SK-N-SH (cell line): Measurements from ENCODE around the gene ELOA. TPM values are rescaled to one million over a fixed set of nuclear protein-coding genes. Genes with fewer than 3 reads are reported as not detected.

Source experiments
- CTCF ChIA-PET: fragments of 300-600, 350-600 bp; formaldehyde crosslinking; extraction: SDS; loops from one replicate; lab custom pipeline; 2021; lab: Yijun Ruan, JAX
- POLR2A ChIA-PET: fragments of 350-600 bp; sonication (Branson Sonifier 250); formaldehyde crosslinking; extraction: SDS; loops from one replicate; lab custom pipeline; 2020; ENCODE audit warnings: antibody characterized with exemption, inconsistent platforms; lab: Yijun Ruan, JAX
- DNase-seq: peaks from one replicate; pipeline ENCODE4 v3.0.0; 2012
- H2AFZ ChIP-seq: fragments of 200-600 bp; sonication (generic); 2 replicates; pipeline ENCODE4 v1.8.1; 2016; ENCODE audit warnings: antibody characterized with exemption, mild to moderate bottlenecking, low read depth
- H3F3A ChIP-seq: fragments of 200-600 bp; sonication (generic); replicated peaks from 2 replicates; pipeline ENCODE3; 2016; ENCODE audit warnings: antibody characterized with exemption, mild to moderate bottlenecking; ENCODE audit not compliant: insufficient read depth
- H3K27ac ChIP-seq, 2 experiments: fragments of 200-500 bp in 1 of 2; fragments of 200-600 bp in 1 of 2; sonication (Bioruptor generic) in 1 of 2; sonication (generic), shearing (Covaris generic) in 1 of 2; 2 replicates each; pipeline versions ENCODE4 v1.5.1 to v1.6.1; 2014 to 2016; ENCODE audit warnings: low read depth in 2 of 2, inconsistent platforms in 1 of 2, low read length in 1 of 2, mild to moderate bottlenecking in 1 of 2, mixed read lengths in 1 of 2
- H3K27me3 ChIP-seq: fragments of 200-600 bp; sonication (generic), shearing (Covaris generic); 2 replicates; pipeline ENCODE4 v1.6.1; 2016; ENCODE audit warnings: mixed run types; ENCODE audit not compliant: insufficient read depth
- H3K36me3 ChIP-seq, 2 experiments: fragments of 200-500 bp in 1 of 2; fragments of 200-600 bp in 1 of 2; sonication (Bioruptor generic) in 1 of 2; sonication (generic) in 1 of 2; replicated peaks in 1 of 2; 2 replicates each; pipeline versions ENCODE3 to v1.5.1; 2014 to 2016; ENCODE audit warnings: low read length in 1 of 2, mild to moderate bottlenecking in 1 of 2; ENCODE audit not compliant: insufficient read depth in 2 of 2, control insufficient read depth in 1 of 2
- H3K4me1 ChIP-seq, 2 experiments: fragments of 200-500 bp in 1 of 2; fragments of 200-600 bp in 1 of 2; sonication (Bioruptor generic) in 1 of 2; sonication (generic), shearing (Covaris generic) in 1 of 2; 2 replicates each; pipeline versions ENCODE4 v1.5.1 to v1.6.1; 2014 to 2016; ENCODE audit warnings: low read depth in 1 of 2, low read length in 1 of 2, mixed run types in 1 of 2; ENCODE audit not compliant: insufficient read depth in 2 of 2, control insufficient read depth in 1 of 2
- H3K4me2 ChIP-seq: fragments of 200-600 bp; sonication (generic), shearing (Covaris generic); 2 replicates; pipeline ENCODE4 v1.6.1; 2017; ENCODE audit warnings: mixed run types
- H3K4me3 ChIP-seq, 2 experiments: fragments of 200-500 bp in 1 of 2; fragments of 200-600 bp in 1 of 2; sonication (Bioruptor generic) in 1 of 2; sonication (generic), shearing (Covaris generic) in 1 of 2; 2 replicates each; pipeline versions ENCODE4 v1.5.1 to v1.8.1; 2014 to 2016; ENCODE audit warnings: low read depth in 2 of 2, inconsistent platforms in 1 of 2, low read length in 1 of 2, mild to moderate bottlenecking in 1 of 2, mixed read lengths in 1 of 2, moderate library complexity in 1 of 2
- H3K79me2 ChIP-seq: fragments of 200-600 bp; sonication (generic); 2 replicates; pipeline ENCODE4 v1.8.1; 2017; ENCODE audit warnings: mild to moderate bottlenecking; ENCODE audit not compliant: insufficient read depth
- H3K9ac ChIP-seq: fragments of 200-600 bp; sonication (generic); 2 replicates; pipeline ENCODE4 v1.6.1; 2017; ENCODE audit warnings: mixed run types
- H3K9me2 ChIP-seq: fragments of 200-600 bp; sonication (generic); 2 replicates; pipeline ENCODE4 v1.6.1; 2017; ENCODE audit warnings: mixed run types
- H3K9me3 ChIP-seq: fragments of 200-600 bp; sonication (generic); 2 replicates; pipeline ENCODE4 v1.6.1; 2017; ENCODE audit warnings: mixed run types, mild to moderate bottlenecking, moderate library complexity
- H4K20me1 ChIP-seq: fragments of 200-600 bp; sonication (generic); 2 replicates; pipeline ENCODE4 v1.6.1; 2017; ENCODE audit warnings: mild to moderate bottlenecking, mixed run types; ENCODE audit not compliant: insufficient read depth
- CHD2 ChIP-seq: fragments of 150-350 bp; IDR thresholded peaks from 2 replicates; pipeline ENCODE4 v1.6.1; 2018; ENCODE audit warnings: low read length; ENCODE audit not compliant: partially characterized antibody
- ELF1 ChIP-seq: IDR thresholded peaks from 2 replicates; pipeline ENCODE4 v1.4.0; 2012
- NRF1 ChIP-seq: IDR thresholded peaks from 2 replicates; pipeline ENCODE4 v1.6.1; 2012; ENCODE audit warnings: low read depth, mild to moderate bottlenecking, low read length
- POLR2AphosphoS5 ChIP-seq: IDR thresholded peaks from 2 replicates; pipeline ENCODE4 v1.6.1; 2012; ENCODE audit warnings: low read depth, low read length
- RCOR1 ChIP-seq: fragments of 150-350 bp; IDR thresholded peaks from 2 replicates; pipeline ENCODE4 v1.6.1; 2017; ENCODE audit warnings: antibody characterized with exemption, low read length
- RXRA ChIP-seq: IDR thresholded peaks from 2 replicates; pipeline ENCODE4 v1.4.0; 2012; ENCODE audit warnings: low read depth, mild to moderate bottlenecking, borderline replicate concordance
- SMC3 ChIP-seq: IDR thresholded peaks from 2 replicates; pipeline ENCODE4 v1.6.1; 2012; ENCODE audit warnings: low read depth, low read length, improper control_type of control experiment
- TEAD4 ChIP-seq: IDR thresholded peaks from 2 replicates; pipeline ENCODE4 v1.4.0; 2012; ENCODE audit warnings: mild to moderate bottlenecking, borderline replicate concordance; ENCODE audit not compliant: insufficient read depth
- WGBS: methylation state at CpG from one replicate; pipeline ENCODE4 v1.1.6; 2017; ENCODE audit warnings: low lambda C conversion rate; 5-methylcytosine and 5-hydroxymethylcytosine counted together
- polyA plus RNA-seq, 3 experiments: library from polyadenylated mRNA; depleted of rRNA; stranded (reverse); fragments of >200 nt; gene quantifications; 2 replicates each; pipeline ENCODE4 v1.2.3, GENCODE V29; 2012
- TF ChIP-seq, protein P1 (sequence below): fragments of 150-350 bp; IDR thresholded peaks from 2 replicates; pipeline ENCODE4 v1.6.1; 2016; ENCODE audit warnings: mild to moderate bottlenecking, low read depth, low read length
- TF ChIP-seq, protein P2 (sequence below): fragments of 200-600 bp; sonication (generic); IDR thresholded peaks from 2 replicates; pipeline ENCODE4 v1.6.1; 2017; ENCODE audit warnings: antibody characterized with exemption, mild to moderate bottlenecking, moderate library complexity

The ELOA gene
- polyA plus RNA-seq, 1 of the 3 experiments (the other 2 are of a cell fraction) = 14.5 TPM

DNA sequence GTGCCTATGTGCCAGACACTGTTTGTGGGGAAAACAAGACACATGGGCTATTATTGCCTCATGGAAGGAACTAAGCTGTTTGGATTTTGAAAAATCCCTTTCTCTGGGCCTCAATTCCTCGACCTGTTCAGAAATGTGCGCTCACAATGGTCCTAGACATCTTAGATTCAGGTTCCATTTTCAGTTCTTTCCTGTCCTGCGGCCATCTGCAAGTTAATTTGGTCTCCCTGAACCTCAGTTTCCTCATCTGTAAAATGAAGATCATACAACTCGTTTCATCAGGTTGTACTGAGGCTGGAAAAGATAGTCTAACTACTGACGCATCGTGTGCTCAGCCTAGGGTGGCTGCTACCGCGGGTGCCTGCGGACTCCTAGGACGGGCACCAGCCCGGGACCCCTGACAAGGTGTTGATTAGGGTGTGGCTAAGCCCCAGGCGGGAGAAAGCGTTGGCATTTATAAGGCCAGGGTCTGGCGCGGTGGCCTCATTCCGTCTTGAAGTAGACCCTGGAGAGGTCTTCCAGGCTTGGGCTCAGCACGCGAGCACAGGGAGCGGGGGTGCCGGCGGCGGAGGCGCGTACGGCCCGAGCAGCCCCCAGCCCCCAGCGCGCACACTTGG lies 493 bp upstream of the ELOA start:
- H3K27me3 ChIP-seq = no peaks in the 10 kb centered on the region
- H3F3A ChIP-seq = peaks cover 26% of the 10 kb centered on the region
- 30% methylated on average over 11 of the region's 28 CpGs for WGBS
- ChIA-PET POLR2A (interaction anchor here (0.9 to 1.8 kb wide), 6 partner anchors 20 to 399 kb away, joined by 3 to 6 read pairs (median 3); partner anchors contain the start of genes HMGCL, HNRNPR, LYPLA2 and RPL11), CTCF (interaction anchor here (1.1 to 1.7 kb wide), 4 partner anchors 9 to 174 kb away, joined by 3 to 9 read pairs (median 5); no protein-coding TSS in a partner anchor)
- no peaks in the 10 kb centered on the region for H3K9me3 ChIP-seq
- H3K4me1 ChIP-seq = peaks cover 4 to 14% of the 10 kb centered on the region in 2 experiments; a peak in 2 of 4 replicates
- peaks cover 39% of the 10 kb centered on the region for H4K20me1 ChIP-seq
- peak overlapping the region; percentile 46 to 87; a peak in 3 of 4 replicates for H3K27ac ChIP-seq
- H3K4me2 ChIP-seq = peak overlapping the region; percentile 90
- H3K79me2 ChIP-seq = peaks cover 44% of the 10 kb centered on the region
- H3K36me3 ChIP-seq = peaks cover 6 to 12% of the 10 kb centered on the region in 2 experiments
- no peak for TF ChIP-seq SMC3
- TF ChIP-seq TEAD4 = no peak
- H3K9me2 ChIP-seq = no peaks in the 10 kb centered on the region
- peak overlapping the region; percentile 79 for H3K9ac ChIP-seq
- DNase-seq = no peak
- H2AFZ ChIP-seq = peak overlapping the region; percentile 83
- peak overlapping the region; percentile 74 to 93 for H3K4me3 ChIP-seq

DNA sequence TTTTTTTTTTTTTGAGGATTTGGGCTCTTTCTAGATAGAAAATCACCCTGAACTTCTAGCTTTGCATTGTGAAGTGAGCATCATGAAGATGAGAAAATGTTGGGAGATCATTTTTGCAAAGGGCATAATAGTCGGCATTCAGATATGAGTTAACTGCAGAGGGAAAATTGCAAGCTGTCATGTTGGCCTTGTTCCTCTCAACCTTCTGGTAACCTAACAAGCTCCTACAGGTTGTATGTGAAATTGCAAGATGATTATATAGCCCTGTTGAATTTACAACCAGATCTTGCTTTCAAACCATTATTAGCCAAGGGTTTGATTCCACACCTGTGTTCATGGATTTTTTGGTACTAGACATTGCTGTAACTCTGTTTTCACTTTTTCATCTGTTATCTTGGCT lies 2.2 kb downstream of the ELOA start:
- H3K27ac ChIP-seq = peak overlapping the region in 1 of 2 experiments; percentile 64; a peak in 2 of 4 replicates
- H3K9me2 ChIP-seq = no peaks in the 10 kb centered on the region
- peak overlapping the region; percentile 90 for H3K4me2 ChIP-seq
- ChIA-PET CTCF (interaction anchor here (1.0 to 4.2 kb wide), 9 partner anchors 8 to 248 kb away, joined by 3 to 21 read pairs (median 3); partner anchors contain the start of gene RPL11), POLR2A (no interaction called here)
- peak; percentile 64 for DNase-seq
- H3K4me1 ChIP-seq = peaks cover 4 to 14% of the 10 kb centered on the region in 2 experiments; a peak in 2 of 4 replicates
- 75% methylated on average over 1 of the region's 1 CpG for WGBS
- peaks cover 57% of the 10 kb centered on the region for H4K20me1 ChIP-seq
- H2AFZ ChIP-seq = no peak overlapping the region
- H3K36me3 ChIP-seq = peaks cover 17 to 30% of the 10 kb centered on the region in 2 experiments
- peaks cover 72% of the 10 kb centered on the region for H3K79me2 ChIP-seq
- TF ChIP-seq RXRA = no peak
- TF ChIP-seq RCOR1 = no peak
- TF ChIP-seq ELF1 = no peak
- no peak for TF ChIP-seq CHD2
- no peak for TF ChIP-seq POLR2AphosphoS5
- TF ChIP-seq, protein P1, sequence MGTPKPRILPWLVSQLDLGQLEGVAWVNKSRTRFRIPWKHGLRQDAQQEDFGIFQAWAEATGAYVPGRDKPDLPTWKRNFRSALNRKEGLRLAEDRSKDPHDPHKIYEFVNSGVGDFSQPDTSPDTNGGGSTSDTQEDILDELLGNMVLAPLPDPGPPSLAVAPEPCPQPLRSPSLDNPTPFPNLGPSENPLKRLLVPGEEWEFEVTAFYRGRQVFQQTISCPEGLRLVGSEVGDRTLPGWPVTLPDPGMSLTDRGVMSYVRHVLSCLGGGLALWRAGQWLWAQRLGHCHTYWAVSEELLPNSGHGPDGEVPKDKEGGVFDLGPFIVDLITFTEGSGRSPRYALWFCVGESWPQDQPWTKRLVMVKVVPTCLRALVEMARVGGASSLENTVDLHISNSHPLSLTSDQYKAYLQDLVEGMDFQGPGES = no peak
- TF ChIP-seq, protein P2, sequence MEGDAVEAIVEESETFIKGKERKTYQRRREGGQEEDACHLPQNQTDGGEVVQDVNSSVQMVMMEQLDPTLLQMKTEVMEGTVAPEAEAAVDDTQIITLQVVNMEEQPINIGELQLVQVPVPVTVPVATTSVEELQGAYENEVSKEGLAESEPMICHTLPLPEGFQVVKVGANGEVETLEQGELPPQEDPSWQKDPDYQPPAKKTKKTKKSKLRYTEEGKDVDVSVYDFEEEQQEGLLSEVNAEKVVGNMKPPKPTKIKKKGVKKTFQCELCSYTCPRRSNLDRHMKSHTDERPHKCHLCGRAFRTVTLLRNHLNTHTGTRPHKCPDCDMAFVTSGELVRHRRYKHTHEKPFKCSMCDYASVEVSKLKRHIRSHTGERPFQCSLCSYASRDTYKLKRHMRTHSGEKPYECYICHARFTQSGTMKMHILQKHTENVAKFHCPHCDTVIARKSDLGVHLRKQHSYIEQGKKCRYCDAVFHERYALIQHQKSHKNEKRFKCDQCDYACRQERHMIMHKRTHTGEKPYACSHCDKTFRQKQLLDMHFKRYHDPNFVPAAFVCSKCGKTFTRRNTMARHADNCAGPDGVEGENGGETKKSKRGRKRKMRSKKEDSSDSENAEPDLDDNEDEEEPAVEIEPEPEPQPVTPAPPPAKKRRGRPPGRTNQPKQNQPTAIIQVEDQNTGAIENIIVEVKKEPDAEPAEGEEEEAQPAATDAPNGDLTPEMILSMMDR = peak; percentile 49
- no peak for TF ChIP-seq NRF1
- H3K27me3 ChIP-seq = no peaks in the 10 kb centered on the region
- no peak overlapping the region for H3K9ac ChIP-seq
- no peaks in the 10 kb centered on the region for H3K9me3 ChIP-seq
- H3F3A ChIP-seq = peaks cover 26% of the 10 kb centered on the region
- no peak overlapping the region; a peak in 1 of 4 replicates for H3K4me3 ChIP-seq
